Activated CD8-positive, alpha-beta memory T cell treated with anti-CD3 and anti-CD28 coated beads, Interleukin-2, amount 50 U/mL, for 48 hours (primary cell): ENCODE measurements around the gene KCNA1.

ENCODE experiments used
- DNase-seq: peaks from one replicate; pipeline ENCODE4 v3.0.0-alpha.2; 2020

The KCNA1 gene

GRCh38 chr12:4961311-4961710 lies 51.6 kb downstream of the KCNA1 start:
- DNase-seq = no peak

- DNase-seq = no peak
Observed at GRCh38 chr12:4962539-4963486, 53.1 kb downstream of the KCNA1 start.
